ENCODE measurements around the gene DDX19B.
A peak's percentile ranks its signal among the peaks of the same experiment; 100 is the strongest.

DDX19B gene

DNA sequence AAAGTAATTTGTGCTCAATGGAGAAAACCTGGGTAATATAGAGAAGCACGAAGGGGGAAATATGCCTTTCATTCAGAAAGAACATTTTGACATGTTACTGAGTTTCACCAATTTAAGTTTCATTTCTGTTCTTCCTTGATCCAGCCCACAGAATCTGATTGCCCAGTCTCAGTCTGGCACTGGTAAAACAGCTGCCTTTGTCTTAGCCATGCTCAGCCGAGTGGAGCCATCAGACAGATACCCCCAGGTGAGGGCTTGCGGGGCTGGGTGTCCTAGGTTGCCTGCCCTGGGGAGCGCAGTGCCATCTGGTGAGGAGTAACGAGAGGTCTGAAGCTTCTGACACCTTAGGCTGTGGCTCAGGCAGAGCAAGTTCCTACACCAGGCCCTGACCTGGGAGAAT is 65.4 kb downstream of the DDX19B start:
- no peak for DNase-seq

DNA sequence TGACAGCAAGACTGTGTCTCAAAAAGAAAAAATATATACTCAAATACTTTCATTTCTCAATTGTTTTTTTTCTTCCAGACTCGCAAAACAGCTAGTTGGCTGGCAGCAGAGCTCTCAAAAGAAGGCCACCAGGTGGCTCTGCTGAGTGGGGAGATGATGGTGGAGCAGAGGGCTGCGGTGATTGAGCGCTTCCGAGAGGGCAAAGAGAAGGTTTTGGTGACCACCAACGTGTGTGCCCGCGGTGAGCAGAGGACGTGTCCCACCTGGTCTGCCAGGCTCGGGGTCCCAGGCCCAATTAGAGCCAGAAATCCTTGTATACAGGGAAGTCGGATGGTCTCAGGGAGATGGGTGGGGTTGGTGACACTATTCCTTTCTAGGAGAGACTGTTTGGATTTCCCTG is 71.2 kb downstream of the DDX19B start:
- DNase-seq = peak; percentile 62

DNA sequence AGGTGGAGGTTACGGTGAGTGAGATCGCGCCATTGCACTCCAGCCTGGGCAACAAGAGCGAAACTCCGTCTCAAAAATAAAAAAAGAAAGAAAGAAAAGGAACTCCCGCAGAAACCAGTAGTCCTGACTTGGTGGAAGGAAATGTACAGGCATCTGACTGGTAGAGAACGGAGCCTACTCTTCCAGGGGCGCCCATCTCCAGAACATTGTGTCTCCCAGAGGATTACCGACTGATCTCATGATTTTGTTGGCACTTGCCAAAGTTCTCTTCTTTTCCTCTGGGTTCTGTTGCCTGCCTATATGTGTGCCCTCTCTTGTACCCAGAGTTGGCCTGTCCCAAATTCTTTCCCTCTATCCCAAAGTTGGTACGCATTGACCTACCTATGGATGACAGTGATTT is 71.9 kb downstream of the DDX19B start:
- DNase-seq = no peak

GRCh38 chr16:70372921-70373728 is 74.1 kb downstream of the DDX19B start:
- DNase-seq = no peak

DNA sequence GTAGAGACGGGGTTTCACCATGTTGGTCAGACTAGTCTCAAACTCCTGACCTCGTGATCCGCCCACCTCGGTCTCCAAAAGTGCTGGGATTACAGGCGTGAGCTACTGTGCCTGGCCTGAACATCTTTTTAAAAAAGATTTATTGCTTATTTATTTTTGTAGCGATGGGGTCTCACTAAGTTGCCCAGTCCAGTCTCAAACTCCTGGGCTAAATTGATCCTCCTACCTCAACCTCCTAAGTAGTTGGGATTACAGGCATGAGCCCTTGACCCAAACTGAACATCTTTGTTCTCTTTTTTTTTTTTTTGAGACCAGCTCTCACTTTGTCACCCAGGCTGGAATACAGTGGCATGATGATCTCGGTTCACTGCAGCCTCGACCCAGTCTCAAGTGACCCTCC is 75.2 kb downstream of the DDX19B start:
- no peak for DNase-seq

DNA sequence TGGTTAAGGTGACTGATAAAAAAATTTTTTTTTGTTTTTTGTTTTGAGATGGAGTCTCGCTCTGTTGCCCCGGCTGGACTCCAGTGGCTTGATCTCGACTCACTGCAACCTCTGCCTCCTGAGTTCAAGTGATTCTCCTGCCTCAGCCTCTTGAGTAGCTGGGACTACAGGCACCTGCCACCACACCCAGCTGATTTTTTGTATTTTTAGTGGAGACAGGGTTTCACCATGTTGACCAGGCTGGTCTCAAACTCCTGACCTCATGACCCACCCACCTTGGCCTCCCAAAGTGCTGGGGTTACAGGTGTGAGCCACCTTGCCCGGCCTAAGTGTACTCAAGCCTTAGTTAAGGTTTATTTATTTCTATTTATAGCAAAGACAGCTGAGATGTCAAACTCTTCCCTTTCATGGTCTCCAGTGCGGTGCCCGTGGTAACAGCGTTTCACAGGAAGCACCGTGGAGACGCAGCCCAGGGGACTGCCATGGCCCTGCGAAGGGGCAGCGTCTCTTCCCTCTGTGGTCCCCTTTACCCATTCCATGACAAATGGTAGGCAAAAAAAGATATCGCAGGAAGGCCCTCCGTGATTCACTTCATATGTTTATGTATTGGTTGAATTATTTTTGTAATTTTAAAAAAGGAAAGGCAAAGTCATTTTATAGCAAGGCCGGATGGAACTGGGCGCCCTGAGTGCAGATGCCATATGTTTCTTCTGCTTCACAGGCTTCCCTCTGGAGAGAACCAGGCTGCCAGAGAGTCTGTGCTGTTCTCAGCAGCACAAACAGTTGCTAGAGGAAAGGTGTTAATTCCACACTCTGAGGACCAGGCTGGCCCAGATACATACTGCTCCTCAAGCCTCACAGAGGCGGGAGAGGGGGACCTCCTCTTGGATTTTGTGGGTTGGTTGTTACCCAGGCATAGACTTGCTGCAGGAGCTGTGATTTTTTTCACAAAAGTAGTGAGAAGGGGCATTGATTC is 76.9 kb downstream of the DDX19B start:
- no peak for DNase-seq

- DNase-seq = no peak
Observed at GRCh38 chr16:70377782-70378181, 78.8 kb downstream of the DDX19B start.

DNA sequence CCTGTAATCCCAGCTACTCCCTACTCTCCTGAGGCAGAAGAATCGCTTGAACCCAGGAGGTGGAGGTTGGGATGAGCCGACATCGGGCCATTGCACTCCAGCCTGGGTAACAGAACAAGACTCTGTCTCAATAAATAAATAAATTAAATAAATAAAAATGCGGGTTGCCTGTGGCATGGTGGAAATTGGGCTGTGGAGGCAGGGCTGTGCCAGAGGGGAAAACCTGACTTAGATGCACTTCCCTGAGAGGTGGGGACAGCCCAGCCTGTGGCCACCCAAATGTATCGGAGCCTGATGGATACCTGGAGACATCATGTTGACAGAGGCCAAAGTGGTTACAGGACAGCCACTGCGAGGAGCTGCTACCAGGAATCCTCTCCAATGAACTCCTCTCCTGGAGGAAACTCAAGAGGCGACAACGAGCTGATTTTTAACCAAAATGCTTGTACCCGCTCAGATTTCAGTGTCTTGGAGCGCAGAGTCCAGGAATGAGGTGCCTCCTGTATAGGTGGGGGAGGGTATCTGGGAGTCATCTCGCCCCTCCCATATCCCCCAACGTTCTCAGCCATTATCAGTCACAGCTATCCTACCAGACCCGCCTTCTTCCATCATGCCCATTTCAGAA is 80.0 kb downstream of the DDX19B start:
- no peak for DNase-seq

DNA sequence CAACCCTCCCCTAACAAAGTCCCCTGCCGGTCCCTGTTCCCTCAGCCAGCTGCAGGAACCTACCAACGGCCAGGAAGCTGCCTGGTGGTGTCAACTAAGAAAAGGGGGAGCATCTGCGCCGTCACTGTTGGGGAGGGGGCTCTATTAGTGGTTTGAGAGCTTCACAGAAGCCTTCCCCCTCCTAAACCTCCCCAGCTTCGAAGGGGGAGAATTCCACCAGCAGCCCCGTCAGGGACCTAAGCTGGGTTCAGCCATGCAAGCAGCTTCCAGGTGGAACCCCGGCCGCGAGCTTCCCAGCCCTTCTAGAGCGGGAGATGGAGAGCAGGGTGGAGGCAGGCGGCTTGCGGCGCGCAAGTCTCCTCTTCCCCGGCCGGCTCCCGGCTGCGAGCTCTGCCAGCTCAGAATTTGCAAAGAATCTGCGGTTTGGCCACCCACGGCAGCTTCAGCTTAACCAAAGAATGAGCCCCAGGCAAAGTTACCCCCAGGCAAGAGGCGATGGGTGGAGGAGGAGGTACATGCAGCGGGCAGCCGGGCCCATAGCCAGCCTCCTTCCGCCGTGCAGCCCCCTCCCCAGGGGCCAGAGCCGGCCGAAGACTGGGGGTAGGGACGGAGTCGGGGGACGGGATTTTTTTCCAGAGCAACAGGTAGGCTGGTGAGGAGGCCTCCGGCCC is 81.4 kb downstream of the DDX19B start:
- DNase-seq = peak; percentile 60

DNA sequence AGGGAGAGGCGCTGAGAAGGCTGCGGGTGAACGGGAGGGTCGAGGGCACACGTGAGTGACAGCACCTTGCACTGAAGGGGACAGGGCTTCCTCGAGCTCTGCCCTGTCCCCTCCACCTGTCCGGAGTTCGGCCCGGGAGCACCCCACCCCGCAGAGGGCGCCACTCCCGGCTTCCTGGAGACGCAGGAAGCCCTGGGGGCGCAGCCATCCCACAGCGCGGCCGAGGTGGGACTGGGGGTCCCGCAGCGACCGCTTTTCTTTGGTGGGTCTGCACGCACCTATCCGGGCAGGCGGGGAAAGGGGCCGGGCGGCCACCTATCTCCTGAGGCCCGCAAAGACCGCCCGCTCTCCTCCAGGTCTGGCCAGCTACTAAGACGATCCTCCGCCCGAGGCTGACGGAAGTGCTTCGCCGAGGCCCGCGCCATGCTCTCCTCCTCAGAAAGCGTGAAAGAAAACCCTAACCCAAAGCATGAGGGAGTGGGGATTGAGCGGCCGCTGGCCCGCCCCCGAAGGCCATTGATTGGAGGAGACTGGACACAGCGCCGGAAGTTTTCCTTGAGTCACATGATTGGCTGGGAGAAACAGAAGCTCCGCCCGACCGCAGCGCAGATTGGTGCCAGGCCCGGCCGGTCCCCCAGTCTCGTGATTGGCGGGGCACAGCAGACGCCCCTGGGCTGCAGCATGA is 82.1 kb downstream of the DDX19B start:
- DNase-seq = peak; percentile 97

DNA sequence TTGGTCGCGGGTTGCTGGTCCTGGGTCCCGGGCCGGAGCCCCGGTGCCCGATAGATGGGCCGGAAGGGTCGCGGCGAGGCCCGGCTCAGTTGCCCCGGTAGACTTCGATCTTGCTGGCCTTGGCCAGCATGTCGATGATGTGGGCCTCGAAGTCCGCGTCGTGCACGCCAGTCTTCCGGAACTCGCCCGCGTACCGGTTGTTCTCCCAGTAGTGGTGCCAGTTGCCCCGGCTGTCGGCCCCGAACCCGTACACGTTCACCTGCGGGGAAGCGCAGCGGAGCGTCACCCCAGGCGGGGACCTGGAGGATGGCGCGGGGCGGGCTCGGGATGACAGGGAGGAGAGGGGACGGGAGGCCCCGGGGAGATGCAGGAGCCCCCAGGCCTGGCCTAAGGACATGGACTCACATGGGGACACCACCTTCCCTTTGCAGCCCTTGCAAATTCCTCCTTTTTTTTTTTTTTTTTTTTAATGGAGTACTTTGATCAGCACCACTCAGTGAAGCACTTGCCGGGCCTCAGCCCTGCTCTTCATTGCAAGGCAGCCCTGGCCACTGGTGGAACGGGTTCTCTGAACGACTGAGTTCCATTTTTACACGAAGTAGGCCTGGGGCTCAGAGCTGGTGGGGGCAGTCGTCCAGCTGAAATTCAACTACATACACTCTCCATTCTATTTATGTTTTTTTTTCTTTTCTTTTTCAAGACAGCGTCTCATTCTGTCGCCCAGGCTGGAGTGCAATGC is 82.8 kb downstream of the DDX19B start:
- DNase-seq = no peak

DNA sequence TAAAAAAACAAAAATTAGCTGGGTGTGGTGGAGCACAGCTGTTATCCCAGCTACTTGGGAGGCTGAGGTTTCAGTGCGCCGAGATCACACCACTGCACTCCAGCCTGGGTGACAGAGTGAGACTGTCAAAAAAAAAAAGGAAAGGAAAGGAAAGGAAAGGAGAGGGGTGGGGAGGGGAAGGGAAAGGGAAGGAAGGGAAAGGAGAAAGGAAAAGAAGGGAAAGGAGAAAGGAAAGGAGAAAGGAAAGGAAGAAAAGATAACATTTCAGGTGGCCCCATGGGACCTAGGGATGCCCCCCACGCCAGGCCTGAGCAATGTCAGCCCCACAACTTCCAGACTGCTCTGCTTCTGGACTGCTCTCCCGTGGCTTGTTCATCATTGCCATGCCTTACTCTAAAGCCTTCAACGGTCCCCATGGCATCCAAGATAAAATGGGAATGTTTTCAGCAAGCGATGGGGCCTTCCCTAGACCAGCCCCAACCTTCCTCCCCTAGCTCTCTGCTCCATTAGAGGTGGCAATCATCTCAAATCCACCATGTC is 84.5 kb downstream of the DDX19B start:
- DNase-seq = no peak

Data from CD4-positive, alpha-beta T cell treated with Interleukin-12 subunit alpha and Interleukin-12 subunit beta, for 1 hour (primary cell).